ENCODE measurements around the gene CCBE1. TPM values are rescaled to one million over a fixed set of nuclear protein-coding genes. Genes with fewer than 3 reads are reported as not detected.

CCBE1 gene
- total RNA-seq, 1 donor from 2014 or later = 1.6 TPM

- FAIRE-seq (no peak), DNase-seq (ENCODE audit: low read depth) (peak; percentile 92)
Observed at GRCh38 chr18:59729781-59730180, 32.6 kb upstream of the CCBE1 start.

GRCh38 chr18:59728816-59729215 is 31.6 kb upstream of the CCBE1 start:
- no peak for TF ChIP-seq CTCF (IDR thresholded peaks at IDR 0.05; ENCODE audit: insufficient read depth, low read length, severe bottlenecking)
- FAIRE-seq = no peak

More at GRCh38 chr18:59729781-59730180, 32.6 kb upstream of the CCBE1 start:
- no peaks in the 10 kb centered on the region for H3K27me3 ChIP-seq (ENCODE audit: control insufficient read depth, insufficient read depth, low read length)
- H3K4me3 ChIP-seq (ENCODE audit: low read depth, low read length) = no peak overlapping the region
- no peak for TF ChIP-seq CTCF (IDR thresholded peaks at IDR 0.05; ENCODE audit: insufficient read depth, low read length, severe bottlenecking)
- H3K36me3 ChIP-seq (ENCODE audit: control insufficient read depth, insufficient read depth, low read length) = no peaks in the 10 kb centered on the region

GRCh38 chr18:59725142-59725541 is 27.9 kb upstream of the CCBE1 start:
- no peak for TF ChIP-seq CTCF (IDR thresholded peaks at IDR 0.05; ENCODE audit: insufficient read depth, low read length, severe bottlenecking)
- no peaks in the 10 kb centered on the region for H3K27me3 ChIP-seq (ENCODE audit: control insufficient read depth, insufficient read depth, low read length)
- no peaks in the 10 kb centered on the region for H3K36me3 ChIP-seq (ENCODE audit: control insufficient read depth, insufficient read depth, low read length)
- H3K4me3 ChIP-seq (ENCODE audit: low read depth, low read length) = no peak overlapping the region
- DNase-seq (ENCODE audit: low read depth) (no peak), FAIRE-seq (no peak)

More at GRCh38 chr18:59728816-59729215, 31.6 kb upstream of the CCBE1 start:
- Histone ChIP-seq H3K27me3 (ENCODE audit: control insufficient read depth, insufficient read depth, low read length) (no peaks in the 10 kb centered on the region), H3K36me3 (ENCODE audit: control insufficient read depth, insufficient read depth, low read length) (no peaks in the 10 kb centered on the region), H3K4me3 (ENCODE audit: low read depth, low read length) (no peak overlapping the region)
- no peak for DNase-seq (ENCODE audit: low read depth)

GRCh38 chr18:59724103-59724502 is 26.9 kb upstream of the CCBE1 start:
- DNase-seq (ENCODE audit: low read depth) (peak; percentile 40), FAIRE-seq (peak; percentile 83)
- no peaks in the 10 kb centered on the region for H3K36me3 ChIP-seq (ENCODE audit: control insufficient read depth, insufficient read depth, low read length)
- H3K4me3 ChIP-seq (ENCODE audit: low read depth, low read length) = no peak overlapping the region
- H3K27me3 ChIP-seq (ENCODE audit: control insufficient read depth, insufficient read depth, low read length) = no peaks in the 10 kb centered on the region
- TF ChIP-seq CTCF (IDR thresholded peaks at IDR 0.05; ENCODE audit: insufficient read depth, low read length, severe bottlenecking) = no peak

- Histone ChIP-seq H3K4me3 (ENCODE audit: low read depth, low read length) (no peak overlapping the region), H3K36me3 (ENCODE audit: control insufficient read depth, insufficient read depth, low read length) (no peaks in the 10 kb centered on the region), H3K27me3 (ENCODE audit: control insufficient read depth, insufficient read depth, low read length) (no peaks in the 10 kb centered on the region)
- TF ChIP-seq CTCF (IDR thresholded peaks at IDR 0.05; ENCODE audit: insufficient read depth, low read length, severe bottlenecking) = no peak
- FAIRE-seq (no peak), DNase-seq (ENCODE audit: low read depth) (no peak)
Observed at GRCh38 chr18:59721931-59722330, 24.7 kb upstream of the CCBE1 start.

GRCh38 chr18:59721211-59721610 is 24.0 kb upstream of the CCBE1 start:
- DNase-seq (ENCODE audit: low read depth) (no peak), FAIRE-seq (no peak)
- no peak overlapping the region for H3K4me3 ChIP-seq (ENCODE audit: low read depth, low read length)
- no peaks in the 10 kb centered on the region for H3K27me3 ChIP-seq (ENCODE audit: control insufficient read depth, insufficient read depth, low read length)
- no peaks in the 10 kb centered on the region for H3K36me3 ChIP-seq (ENCODE audit: control insufficient read depth, insufficient read depth, low read length)
- TF ChIP-seq CTCF (IDR thresholded peaks at IDR 0.05; ENCODE audit: insufficient read depth, low read length, severe bottlenecking) = no peak

Measured in bronchial epithelial cell (primary cell).